Right ventricle myocardium inferior (tissue), 1 donor: ENCODE data around the gene KLRC4. TPM values are rescaled to one million over a fixed set of nuclear protein-coding genes. Genes with fewer than 3 reads are reported as not detected.
"Not testable (repeated sequence)": the region's sequence is repeated elsewhere in the genome, so short reads cannot be mapped to it uniquely, and the experiment has no call there.

Experiments used
- ATAC-seq: fragments of 200-7000 bp; cut with Tn5 transposase; one replicate; pipeline ENCODE4 v1.9.1; 2020; ENCODE audit warnings: mild to moderate bottlenecking, moderate library complexity
- DNase-seq: peaks from one replicate; pipeline ENCODE4 v3.0.0; 2021; ENCODE audit errors: missing footprints
- intact Hi-C: fragments of 100-400 bp; cut with DNase I; formaldehyde crosslinking; loops from one replicate; pipeline ENCODE4 v1.11.0; 2022
- long read RNA-seq: library from polyadenylated mRNA; unstranded; transcript quantifications from one replicate; pipeline ENCODE4 v2.0.0, GENCODE V29; 2021
- total RNA-seq: library from RNA; stranded (reverse); fragmentation: NEBNext Ultra II Directional; extraction: Animal tissue kit (Norgen Biotek cat#: 25700); gene quantifications from one replicate; pipeline ENCODE4 v1.2.1, GENCODE V29; 2021
- donor health status: DM: no; HTN: yes; CAD: no; lungs with severe emphysema.

KLRC4 gene, protein sequence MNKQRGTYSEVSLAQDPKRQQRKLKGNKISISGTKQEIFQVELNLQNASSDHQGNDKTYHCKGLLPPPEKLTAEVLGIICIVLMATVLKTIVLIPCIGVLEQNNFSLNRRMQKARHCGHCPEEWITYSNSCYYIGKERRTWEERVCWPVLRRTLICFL
- not detected for total RNA-seq
- long read RNA-seq, result 0 reads

DNA sequence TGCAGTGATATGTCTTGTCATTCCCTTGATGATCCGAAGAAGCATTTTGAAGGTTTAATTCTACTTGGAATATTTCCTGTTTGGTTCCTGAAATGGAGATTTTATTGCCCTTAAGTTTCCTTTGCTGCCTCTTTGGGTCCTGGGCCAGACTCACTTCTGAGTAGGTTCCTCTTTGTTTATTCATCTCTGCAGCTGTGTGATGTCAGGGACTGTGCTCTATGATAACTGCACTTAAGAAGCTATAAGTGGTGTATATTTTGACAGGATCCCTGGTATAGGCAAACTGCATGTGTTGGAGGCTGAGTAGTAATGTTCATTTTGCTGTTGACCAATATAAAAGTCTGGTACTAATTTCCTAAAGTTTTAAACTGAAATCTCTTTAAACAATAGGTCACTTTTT lies at the start of gene KLRC4:
Gene KLRC4 (minus strand): TSS at position 366 of the 400 bp plus-strand sequence. CDS start 182 bp downstream, at position 184.
- intact Hi-C loops, result no loop called here
- ATAC-seq (no peak), DNase-seq (no peak)

DNA sequence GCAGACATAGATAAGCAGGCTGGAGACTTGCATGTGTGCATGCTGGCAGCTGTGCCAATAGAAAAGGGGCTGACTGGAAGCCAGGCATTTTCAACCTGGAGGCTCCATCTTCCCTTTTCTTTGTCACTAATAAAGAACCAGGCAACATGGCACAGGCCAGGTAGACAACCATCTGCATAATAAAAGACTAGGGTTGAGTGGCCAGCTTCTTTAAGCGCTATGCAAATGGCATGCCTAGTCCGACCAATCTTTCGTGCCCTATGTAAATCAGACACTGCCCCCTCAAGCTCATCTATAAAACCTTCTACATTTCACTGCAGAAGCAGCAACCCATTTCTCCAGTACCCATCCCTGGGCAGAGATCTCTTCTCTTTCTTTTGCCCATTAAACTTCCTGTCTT lies 48.2 kb upstream of the KLRC4 start:
- DNase-seq, result no peak
- intact Hi-C loops, result no loop called here
- no peak for ATAC-seq

DNA sequence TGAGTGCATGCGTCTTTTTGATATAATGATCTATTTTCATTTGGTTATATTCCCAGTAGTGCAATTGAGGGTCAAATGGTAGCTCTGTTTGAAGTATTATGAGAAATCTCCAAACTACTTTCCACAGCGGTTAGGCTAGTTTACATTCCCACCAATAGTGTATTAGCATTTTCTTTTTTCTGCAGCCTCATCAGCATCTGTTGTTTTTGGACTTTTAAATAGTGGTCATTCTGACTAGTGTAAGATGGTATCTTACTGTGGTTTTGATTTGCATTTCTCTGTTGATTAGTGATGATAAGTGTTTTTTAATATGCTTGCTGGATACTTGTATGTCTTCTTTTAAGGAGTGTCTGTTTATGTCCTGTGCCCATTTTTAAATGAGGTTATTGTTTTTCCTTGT lies 47.3 kb upstream of the KLRC4 start:
- intact Hi-C loops, result no loop called here
- ATAC-seq (no peak), DNase-seq (no peak)

DNA sequence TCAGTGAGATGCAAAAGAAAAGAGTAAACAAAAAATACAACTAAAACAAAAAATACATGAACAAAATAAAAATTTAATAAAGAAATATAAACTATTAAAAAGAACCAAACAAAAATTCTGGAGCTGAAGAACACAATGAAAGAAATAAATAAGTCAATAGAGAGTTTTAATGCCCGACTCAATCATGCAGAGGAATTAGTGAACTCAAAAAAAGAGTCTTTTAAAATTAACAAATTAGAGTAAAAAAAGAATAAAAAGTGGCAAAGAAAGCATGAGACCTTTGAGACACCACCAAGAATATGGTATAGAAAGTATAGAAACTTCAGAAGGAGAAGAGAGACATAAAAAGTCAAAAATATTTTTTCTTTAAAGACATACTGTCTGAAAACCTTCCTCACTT lies 46.2 kb upstream of the KLRC4 start:
- no peak for DNase-seq
- no peak for ATAC-seq
- intact Hi-C loops, result no loop called here

GRCh38 chr12:10454531-10454930 lies 45.0 kb upstream of the KLRC4 start:
- no peak for DNase-seq
- ATAC-seq, result no peak
- intact Hi-C loops, result no loop called here

DNA sequence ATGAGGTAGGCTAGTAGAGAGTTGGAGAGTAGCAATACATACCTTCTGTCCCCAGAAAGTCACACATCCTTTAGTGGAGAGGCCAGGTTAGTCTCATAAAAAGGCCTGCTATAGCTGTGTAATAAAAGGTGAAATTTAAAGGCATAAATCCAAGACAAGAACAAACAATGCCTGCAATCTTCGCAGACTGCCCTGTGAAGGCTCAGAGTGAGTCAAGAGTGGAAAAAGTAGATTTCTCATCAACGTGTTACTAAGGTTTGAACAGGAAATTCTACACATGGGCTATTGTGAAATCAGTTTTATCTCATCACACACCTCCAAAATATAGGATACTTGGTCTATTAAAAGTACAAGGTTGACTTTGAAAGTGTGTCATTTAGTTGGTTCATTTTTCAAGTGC lies 43.6 kb upstream of the KLRC4 start, which contains the start of gene KLRC1:
Gene KLRC1 (minus strand): TSS at position 222 of the 400 bp plus-strand sequence. CDS start 2,221 bp downstream, outside the sequence.
- no peak for ATAC-seq
- intact Hi-C loops, result no loop called here
- no peak for DNase-seq

DNA sequence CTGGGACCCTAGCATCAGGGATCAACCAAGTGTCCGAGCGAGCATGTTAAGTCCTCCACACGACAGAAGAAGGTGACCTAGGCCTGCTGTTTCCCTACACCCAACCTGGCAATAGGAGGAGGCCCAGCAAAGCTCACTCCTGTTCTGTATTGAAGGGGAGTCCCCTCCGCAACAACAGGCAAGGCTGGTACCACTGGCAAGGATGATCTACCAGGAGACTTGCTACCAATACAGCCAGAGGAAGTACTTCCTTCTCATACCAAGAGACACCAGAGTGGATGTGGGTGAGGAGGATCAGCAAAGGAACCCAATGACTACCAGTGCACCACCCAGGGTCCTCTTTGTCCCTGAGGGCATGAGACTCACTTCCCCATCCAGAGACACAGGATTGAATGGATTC lies 38.7 kb upstream of the KLRC4 start:
- ATAC-seq (no peak), DNase-seq (no peak)
- intact Hi-C loops, result no loop called here

- ATAC-seq, intact Hi-C loops: not testable (repeated sequence)
Measured at GRCh38 chr12:10446052-10446451, 36.5 kb upstream of the KLRC4 start.

GRCh38 chr12:10441144-10441543 lies 31.6 kb upstream of the KLRC4 start:
- DNase-seq, result peak; percentile 40
- ATAC-seq, intact Hi-C loops: not testable (repeated sequence)

More at GRCh38 chr12:10446052-10446451, 36.5 kb upstream of the KLRC4 start:
- DNase-seq, result not testable (repeated sequence)

DNA sequence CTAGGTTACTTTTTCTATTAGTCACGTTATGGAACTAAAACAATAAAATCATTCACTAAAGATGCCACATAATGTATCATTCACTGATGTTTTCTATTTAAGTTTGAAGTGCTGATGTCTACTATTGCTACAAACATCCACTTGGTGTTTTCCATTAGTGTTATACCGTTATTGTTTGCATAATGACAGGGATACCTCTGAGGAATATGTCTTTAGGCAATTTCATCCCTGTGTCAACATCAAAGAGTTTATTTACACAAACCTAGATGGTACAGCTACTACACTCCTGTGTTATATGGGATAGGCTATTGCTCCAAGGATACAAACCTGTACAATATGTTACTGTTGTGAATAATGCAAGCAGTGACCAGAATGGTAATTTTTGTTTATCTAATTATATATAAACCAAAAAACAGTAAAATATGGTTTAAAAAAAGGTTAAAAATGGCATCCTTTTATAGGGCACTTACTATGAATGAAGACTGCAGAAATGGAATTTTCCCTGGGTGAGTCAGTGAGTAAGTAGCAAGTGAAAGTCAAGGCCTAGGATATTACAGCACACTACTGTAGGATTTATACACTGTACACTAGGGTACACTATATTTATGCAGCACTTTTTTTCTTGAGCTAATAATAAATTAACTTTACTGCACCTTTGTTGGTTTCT lies 30.2 kb upstream of the KLRC4 start:
- DNase-seq, intact Hi-C loops, ATAC-seq: not testable (repeated sequence)

- DNase-seq, ATAC-seq, intact Hi-C loops: not testable (repeated sequence)
Measured at GRCh38 chr12:10437601-10438000, 28.0 kb upstream of the KLRC4 start.

- intact Hi-C loops, DNase-seq, ATAC-seq: not testable (repeated sequence)
Measured at GRCh38 chr12:10435816-10436215, 26.3 kb upstream of the KLRC4 start, which contains the start of gene KLRC2. TSS of gene KLRC2 (minus strand) at chr12:10436010. CDS start at chr12:10435986, 24 bp downstream.

- DNase-seq, intact Hi-C loops, ATAC-seq: not testable (repeated sequence)
Measured at GRCh38 chr12:10430623-10431022, 21.1 kb upstream of the KLRC4 start.

GRCh38 chr12:10425938-10426337 lies 16.4 kb upstream of the KLRC4 start:
- ATAC-seq, DNase-seq, intact Hi-C loops: not testable (repeated sequence)

- DNase-seq, ATAC-seq, intact Hi-C loops: not testable (repeated sequence)
Measured at GRCh38 chr12:10424260-10424899, 14.8 kb upstream of the KLRC4 start.

DNA sequence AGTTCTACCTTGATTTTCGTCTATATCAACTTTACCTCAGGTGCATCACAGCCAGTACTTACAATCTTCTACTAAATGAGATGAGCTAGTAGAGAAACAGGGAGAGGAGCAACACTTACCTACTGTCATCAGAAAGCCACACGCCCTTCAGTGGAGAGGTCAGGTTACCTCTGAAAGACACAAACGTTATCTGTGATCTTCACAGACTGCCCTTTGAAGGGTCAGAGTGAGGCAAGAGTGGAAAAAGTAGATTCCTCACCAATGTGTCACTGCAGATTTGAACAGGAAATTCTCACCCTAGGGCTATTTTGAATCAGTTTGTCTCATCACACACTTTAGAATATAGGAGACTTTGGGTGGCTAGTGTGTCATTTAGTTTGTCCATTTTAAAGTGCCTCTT lies 12.6 kb upstream of the KLRC4 start:
- ATAC-seq, DNase-seq, intact Hi-C loops: not testable (repeated sequence)

DNA sequence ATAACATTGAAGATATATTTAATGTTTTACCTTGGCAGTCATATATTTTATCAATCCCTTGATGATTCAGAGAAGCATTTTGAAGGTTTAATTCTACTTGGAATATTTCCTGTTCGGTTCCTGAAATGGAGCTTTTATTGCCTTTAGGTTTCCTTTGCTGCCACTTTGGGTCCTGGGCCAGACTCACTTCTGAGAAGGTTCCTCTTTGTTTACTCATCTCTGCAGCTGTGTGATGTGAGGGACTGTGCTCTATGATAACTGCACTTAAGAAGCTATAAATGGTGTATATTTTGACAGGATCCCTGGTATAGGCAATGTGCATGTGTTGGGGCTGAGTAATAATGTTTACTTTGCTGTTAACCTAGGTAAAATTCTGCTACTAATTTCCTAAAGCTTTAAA lies 10.8 kb upstream of the KLRC4 start, which contains the start of gene KLRC3:
Gene KLRC3 (minus strand): TSS at position 262 of the 400 bp plus-strand sequence. CDS start 45 bp downstream, at position 217.
- intact Hi-C loops, ATAC-seq, DNase-seq: not testable (repeated sequence)

- ATAC-seq, result no peak
- DNase-seq, result no peak
- intact Hi-C loops, result no loop called here
Measured at GRCh38 chr12:10408842-10409241, 715 bp downstream of the KLRC4 start.

GRCh38 chr12:10406725-10407124 lies 2.8 kb downstream of the KLRC4 start:
- intact Hi-C loops, result no loop called here

More at GRCh38 chr12:10406725-10407124, 2.8 kb downstream of the KLRC4 start:
- ATAC-seq (peak; percentile 28), DNase-seq (no peak)
